Cardiac fibroblast (primary cell): Measurements from ENCODE around the gene FADS2.

Experiments
- DNase-seq, 2 donors: peaks; one replicate each; pipeline versions ENCODE4 v3.0.0 to v3.0.0-alpha.2; 2010; ENCODE audit warnings: low read depth in 2 of 2
- H3K4me3 ChIP-seq, 2 donors: replicated peaks in 1 of 2; 1 replicate in 1 of 2; 2 replicates in 1 of 2; pipeline ENCODE4 v1.5.1; 2011; ENCODE audit warnings: low read depth in 2 of 2, low read length in 2 of 2, mild to moderate bottlenecking in 2 of 2, moderate library complexity in 1 of 2
- TF ChIP-seq, protein P1 (sequence below): IDR thresholded peaks from one replicate; pipeline ENCODE4 v1.5.1; 2011; ENCODE audit warnings: low read depth, mild to moderate bottlenecking, low read length, inconsistent platforms

FADS2 gene

DNA sequence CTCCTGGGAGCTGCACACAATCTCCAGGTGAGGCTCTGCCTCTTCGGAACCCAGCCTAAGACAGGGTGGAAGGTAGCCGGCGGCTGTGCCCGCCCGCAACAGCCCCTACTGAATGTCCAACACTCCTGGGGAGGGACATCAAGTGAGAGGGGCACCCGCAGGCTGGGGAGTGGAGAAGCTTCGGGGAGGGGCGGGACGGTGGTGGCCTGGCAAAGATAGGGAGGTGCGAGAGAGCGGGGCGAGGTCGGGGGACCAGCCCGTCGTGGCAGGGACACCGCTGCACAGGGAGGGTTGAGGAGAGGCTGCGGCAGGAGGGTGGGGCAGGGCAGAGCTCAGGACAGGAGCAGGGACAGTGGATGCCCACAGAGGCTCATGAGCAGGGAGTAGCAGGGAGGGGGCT lies 72.2 kb downstream of the FADS2 start:
- H3K4me3 ChIP-seq: no peak overlapping the region
- DNase-seq: no peak
- TF ChIP-seq, protein P1, sequence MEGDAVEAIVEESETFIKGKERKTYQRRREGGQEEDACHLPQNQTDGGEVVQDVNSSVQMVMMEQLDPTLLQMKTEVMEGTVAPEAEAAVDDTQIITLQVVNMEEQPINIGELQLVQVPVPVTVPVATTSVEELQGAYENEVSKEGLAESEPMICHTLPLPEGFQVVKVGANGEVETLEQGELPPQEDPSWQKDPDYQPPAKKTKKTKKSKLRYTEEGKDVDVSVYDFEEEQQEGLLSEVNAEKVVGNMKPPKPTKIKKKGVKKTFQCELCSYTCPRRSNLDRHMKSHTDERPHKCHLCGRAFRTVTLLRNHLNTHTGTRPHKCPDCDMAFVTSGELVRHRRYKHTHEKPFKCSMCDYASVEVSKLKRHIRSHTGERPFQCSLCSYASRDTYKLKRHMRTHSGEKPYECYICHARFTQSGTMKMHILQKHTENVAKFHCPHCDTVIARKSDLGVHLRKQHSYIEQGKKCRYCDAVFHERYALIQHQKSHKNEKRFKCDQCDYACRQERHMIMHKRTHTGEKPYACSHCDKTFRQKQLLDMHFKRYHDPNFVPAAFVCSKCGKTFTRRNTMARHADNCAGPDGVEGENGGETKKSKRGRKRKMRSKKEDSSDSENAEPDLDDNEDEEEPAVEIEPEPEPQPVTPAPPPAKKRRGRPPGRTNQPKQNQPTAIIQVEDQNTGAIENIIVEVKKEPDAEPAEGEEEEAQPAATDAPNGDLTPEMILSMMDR: no peak

DNA sequence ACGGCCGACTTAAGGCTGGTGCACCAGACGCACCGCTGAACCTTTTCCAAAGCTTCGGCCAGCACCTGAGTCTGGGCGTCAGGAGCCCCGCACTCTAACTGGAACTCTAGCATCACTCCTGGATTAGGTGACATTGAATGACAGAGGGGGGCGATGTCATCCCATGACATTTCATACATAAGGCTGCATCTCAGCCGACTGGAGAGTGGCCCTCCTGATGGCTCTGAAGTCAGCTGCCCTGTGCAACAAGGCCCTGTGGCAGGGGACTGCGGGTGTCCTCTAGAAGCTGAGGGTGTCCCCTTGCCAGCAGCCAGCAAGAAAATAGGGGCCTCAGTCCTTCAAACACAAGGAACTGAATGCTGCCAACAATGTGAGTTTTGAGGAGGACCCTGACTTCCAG lies 73.3 kb downstream of the FADS2 start:
- no peak overlapping the region for H3K4me3 ChIP-seq
- TF ChIP-seq, protein P1: no peak
- no peak for DNase-seq

DNA sequence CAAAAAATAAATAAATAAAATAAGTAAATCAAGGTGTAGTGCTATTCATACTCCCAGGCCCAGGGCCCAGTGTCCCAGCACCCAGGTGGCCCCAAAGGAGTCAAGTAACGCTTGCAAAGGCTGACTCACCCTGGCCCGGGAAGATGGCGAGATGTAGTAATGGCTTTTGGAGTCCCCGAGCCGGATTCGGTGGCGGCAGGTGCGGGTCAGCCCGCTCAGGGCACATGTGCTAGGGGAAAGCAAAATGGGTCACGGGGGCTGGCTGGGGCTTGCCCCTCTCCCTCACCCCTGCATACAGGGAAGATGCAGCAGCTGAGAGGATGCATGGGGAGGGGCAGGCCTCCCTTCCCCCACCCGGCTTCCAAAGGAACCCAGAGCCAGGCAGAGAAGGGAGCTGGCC lies 74.2 kb downstream of the FADS2 start:
- H3K4me3 ChIP-seq: no peak overlapping the region
- DNase-seq: no peak
- TF ChIP-seq, protein P1: no peak

DNA sequence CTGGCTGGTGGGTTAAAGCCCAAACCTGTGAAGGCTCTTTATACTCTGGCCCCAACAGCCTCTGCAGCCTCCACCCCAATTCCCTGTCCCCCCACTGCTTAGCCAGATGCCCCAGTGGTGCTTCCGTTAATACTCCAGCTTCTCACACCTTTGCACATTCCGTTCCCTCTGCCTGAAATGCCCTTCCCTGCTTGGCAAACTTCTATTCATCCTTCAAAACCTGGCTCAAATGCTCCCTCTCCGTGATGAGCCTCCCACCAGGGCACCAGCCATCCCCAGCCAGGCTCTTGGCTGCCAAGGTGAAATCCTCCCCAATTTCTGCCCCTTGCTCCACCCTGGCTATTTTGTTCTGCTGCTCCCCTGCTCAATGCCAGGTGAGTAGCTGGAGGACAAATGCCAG lies 75.7 kb downstream of the FADS2 start:
- TF ChIP-seq, protein P1: no peak
- H3K4me3 ChIP-seq: no peak overlapping the region
- DNase-seq: no peak

DNA sequence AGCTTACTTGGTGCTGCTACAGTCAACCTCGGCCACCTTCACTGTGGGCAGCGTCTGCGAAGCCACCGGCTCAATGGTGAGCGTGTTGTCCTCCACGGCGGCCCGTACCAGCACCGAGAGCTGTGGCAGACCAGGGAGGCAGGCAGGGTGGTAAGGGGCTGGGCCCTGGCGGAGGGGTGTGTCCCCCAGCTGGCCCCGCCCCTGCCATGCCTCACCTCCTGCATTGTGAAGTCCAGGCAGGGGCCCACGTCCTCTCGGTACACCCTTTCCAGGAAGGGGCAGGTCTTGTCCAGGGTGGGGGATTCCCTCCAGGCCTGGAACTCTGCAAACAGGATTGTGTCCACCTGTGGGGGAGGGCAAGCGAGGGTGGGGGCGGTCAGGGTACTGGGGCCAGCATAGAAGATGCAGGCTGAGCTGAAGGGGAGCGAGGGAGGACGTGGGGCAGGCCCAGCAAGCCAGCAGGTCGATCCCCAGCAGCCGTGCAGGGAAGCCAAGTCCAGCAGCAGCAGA lies 76.5 kb downstream of the FADS2 start:
- DNase-seq: no peak
- no peak overlapping the region for H3K4me3 ChIP-seq
- TF ChIP-seq, protein P1: no peak

DNA sequence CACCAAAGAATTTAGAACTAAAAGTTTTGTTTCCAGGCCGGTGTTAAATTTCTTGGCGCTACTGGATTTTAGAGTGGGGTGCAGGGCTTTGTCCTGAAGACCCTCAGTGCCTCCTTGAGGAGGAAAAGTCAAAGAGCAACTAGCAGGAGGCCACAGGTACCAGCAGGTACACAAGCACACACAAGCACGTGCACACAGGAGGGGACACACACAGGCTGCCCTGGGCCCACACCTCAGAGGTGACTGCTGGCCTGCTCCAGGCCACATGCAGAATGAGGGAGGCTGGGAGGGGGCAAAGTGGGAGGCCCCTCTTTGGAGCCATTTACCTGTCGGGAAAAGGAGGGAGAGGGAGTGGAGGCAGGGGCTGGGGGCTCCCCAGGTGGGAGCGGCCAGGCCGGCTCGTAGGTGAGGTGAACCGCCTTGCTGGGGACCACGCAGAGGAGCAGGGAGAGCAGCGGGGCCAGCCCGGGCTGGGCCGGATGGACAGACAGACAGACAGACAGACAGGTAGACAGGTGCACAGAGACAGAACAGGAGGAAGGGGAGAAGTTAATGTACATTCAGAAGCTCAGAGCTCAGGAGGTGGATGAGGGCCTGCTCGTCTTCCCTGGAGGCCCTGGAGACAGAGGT lies 77.1 kb downstream of the FADS2 start:
- TF ChIP-seq, protein P1: no peak
- no peak for DNase-seq
- H3K4me3 ChIP-seq: no peak overlapping the region
